K562 (cell line): ENCODE measurements around the gene FGF21. TPM values are rescaled to one million over a fixed set of nuclear protein-coding genes. Genes with fewer than 3 reads are reported as not detected.

Experiments used
- CREBBP ChIP-seq: IDR thresholded peaks from one replicate; pipeline ENCODE4 v1.6.1; 2012; ENCODE audit warnings: low read depth, mild to moderate bottlenecking, control low read depth, inconsistent platforms, low read length
- EZH2 ChIP-seq: IDR thresholded peaks from 2 replicates; pipeline ENCODE4 v1.6.1; 2012; ENCODE audit warnings: low read depth, mild to moderate bottlenecking, inconsistent platforms, low read length, borderline replicate concordance
- FOXA3 ChIP-seq, 2 experiments: fragments of 450-650 bp in 1 of 2; sonication (generic) in 1 of 2; formaldehyde crosslinking; IDR thresholded peaks in 1 of 2; conservative IDR thresholded peaks in 1 of 2; 2 replicates each; pipeline versions ENCODE4 v1.4.0 to v1.8.0; 2020 to 2022; ENCODE audit warnings: mild to moderate bottlenecking in 2 of 2, missing genetic modification reagents in 1 of 2
- IFI16 ChIP-seq: fragments of 250-450 bp; sonication (Bioruptor Pico); IDR thresholded peaks from 2 replicates; pipeline ENCODE4 v2.1.2; 2022; ENCODE audit warnings: mild to moderate bottlenecking, inconsistent platforms
- NCOA4 ChIP-seq: fragments of 450-650 bp; IDR thresholded peaks from 2 replicates; pipeline ENCODE4 v1.6.1; 2018; ENCODE audit warnings: mild to moderate bottlenecking; ENCODE audit not compliant: partially characterized antibody
- NFE2L1 ChIP-seq: fragments of 450-650 bp; IDR thresholded peaks from 2 replicates; pipeline ENCODE4 v1.6.1; 2016; ENCODE audit warnings: missing genetic modification characterization, low read depth, mild to moderate bottlenecking, missing compliant biosample characterization, moderate library complexity, borderline replicate concordance
- NR4A1 ChIP-seq, 2 experiments: fragments of 250-450 bp in 1 of 2; fragments of 450-650 bp in 1 of 2; sonication (Bioruptor Pico) in 1 of 2; IDR thresholded peaks; 2 replicates each; pipeline versions ENCODE4 v1.4.0 to v1.6.1; 2016 to 2020; ENCODE audit warnings: mild to moderate bottlenecking in 2 of 2, missing compliant biosample characterization in 1 of 2, missing genetic modification characterization in 1 of 2, moderate library complexity in 1 of 2
- POLR3G ChIP-seq: IDR thresholded peaks from 2 replicates; pipeline ENCODE4 v1.6.1; 2011; ENCODE audit not compliant: insufficient read length, insufficient replicate concordance; ENCODE audit errors: extremely low read depth
- PRPF4 ChIP-seq: fragments of 200-400 bp; formaldehyde crosslinking; IDR thresholded peaks from one replicate; pipeline ENCODE4 v1.6.1; 2017; ENCODE audit warnings: low read length, low read depth, mild to moderate bottlenecking; ENCODE audit not compliant: insufficient read depth, poor library complexity, severe bottlenecking
- PTTG1 ChIP-seq: fragments of 450-650 bp; IDR thresholded peaks from 2 replicates; pipeline ENCODE4 v1.6.1; 2016; ENCODE audit warnings: low read depth, mild to moderate bottlenecking, missing genetic modification characterization, missing compliant biosample characterization
- RNF2 ChIP-seq: sonication (generic); IDR thresholded peaks from 2 replicates; pipeline ENCODE4 v1.6.1; 2016
- SMARCA5 ChIP-seq: fragments of 450-650 bp; IDR thresholded peaks from 2 replicates; pipeline ENCODE4 v1.6.1; 2016
- ZFP30 ChIP-seq: fragments of 250-450 bp; sonication (Bioruptor Pico); IDR thresholded peaks from 2 replicates; pipeline ENCODE4 v1.8.0; 2022; ENCODE audit warnings: moderate library complexity, mild to moderate bottlenecking, inconsistent platforms, borderline replicate concordance
- ZNF589 ChIP-seq: fragments of 200-800 bp; sonication (Bioruptor generic); IDR thresholded peaks from 2 replicates; pipeline ENCODE4 v1.6.1; 2016; ENCODE audit warnings: low read depth, missing genetic modification characterization, missing compliant biosample characterization
- ZNF707 ChIP-seq: fragments of 250-450 bp; sonication (Bioruptor Pico); conservative IDR thresholded peaks from 2 replicates; pipeline ENCODE4 v1.8.0; 2022; ENCODE audit warnings: inconsistent platforms, mild to moderate bottlenecking, moderate library complexity
- ZNF79 ChIP-seq: fragments of 250-450 bp; sonication (Bioruptor Pico); IDR thresholded peaks from 2 replicates; pipeline ENCODE4 v1.4.0; 2020; ENCODE audit warnings: low read depth, mild to moderate bottlenecking, moderate library complexity
- polyA plus RNA-seq, 8 experiments: library from polyadenylated mRNA; depleted of rRNA in 4 of 8; stranded (reverse) in 5 of 8; unstranded in 3 of 8; fragments of >200 nt; fragmentation: Nextera tagmentation in 2 of 8; fragmentation: Illumina TruSeq in 1 of 8; extraction: Ambion mirVana in 2 of 8; extraction: Trizol in 1 of 8; gene quantifications; 2 replicates each; pipeline versions ENCODE4 v1.2.1 to v1.2.3, GENCODE V29; 2011 to 2014; ENCODE audit warnings: inconsistent platforms in 1 of 8, missing spikeins in 1 of 8
- total RNA-seq, 7 experiments: library from RNA; depleted of rRNA in 6 of 7; stranded (reverse); fragments of >200 nt in 6 of 7; fragmentation: Illumina TruSeq in 2 of 7; extraction: Trizol in 2 of 7; gene quantifications; 2 replicates each; pipeline versions ENCODE4 v1.2.1 to v1.2.3, GENCODE V29; 2011 to 2021; ENCODE audit warnings: low replicate concordance in 1 of 7
- TF ChIP-seq, protein P1 (sequence below), 2 experiments: fragments of 450-650 bp; IDR thresholded peaks; 2 replicates each; pipeline ENCODE4 v1.6.1; 2016; ENCODE audit warnings: mild to moderate bottlenecking in 2 of 2, borderline replicate concordance in 1 of 2, low read depth in 1 of 2, moderate library complexity in 1 of 2
- TF ChIP-seq, protein P2 (sequence below), 3 experiments: fragments of 200-800 bp in 1 of 3; sonication (Bioruptor generic) in 1 of 3; sonication (generic) in 1 of 3; formaldehyde crosslinking in 1 of 3; IDR thresholded peaks; 2 replicates each; pipeline versions ENCODE4 v1.6.1 to v1.8.0; 2016 to 2022; ENCODE audit warnings: mild to moderate bottlenecking in 2 of 3, missing compliant biosample characterization in 2 of 3, missing genetic modification characterization in 2 of 3, missing genetic modification reagents in 1 of 3

FGF21 gene
- total and polyA plus RNA-seq, 9 of the 15 experiments (the other 6 are each of a cell fraction or from before 2014, with no cell fraction given): 0.04 to 0.77 (median 0.09) TPM; not detected in 6

DNA sequence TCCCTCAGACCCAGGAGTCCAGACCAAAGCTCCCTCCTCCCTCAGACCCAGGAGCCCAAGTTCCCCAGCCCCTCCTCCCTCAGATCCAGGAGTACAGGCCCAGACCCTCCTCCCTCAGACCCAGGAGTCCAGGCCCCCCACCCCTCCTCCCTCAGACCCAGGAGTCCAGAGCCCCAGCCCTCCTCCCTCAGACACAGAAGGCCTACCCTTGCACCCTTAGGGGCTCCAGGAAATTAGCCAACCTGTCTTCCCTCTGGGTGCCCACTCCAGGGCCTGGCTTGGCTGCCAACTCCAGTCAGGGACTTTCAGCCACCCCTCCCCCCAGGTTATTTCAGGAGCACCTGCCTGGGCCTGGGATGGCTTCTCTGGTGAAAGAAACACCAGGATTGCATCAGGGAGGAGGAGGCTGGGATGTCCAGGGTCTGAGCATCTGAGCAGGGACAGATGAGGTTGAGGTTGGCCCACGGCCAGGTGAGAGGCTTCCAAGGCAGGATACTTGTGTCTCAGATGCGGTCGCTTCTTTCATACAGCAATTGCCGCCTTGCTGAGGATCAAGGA lies at the start of gene FGF21 (continued):
- TF ChIP-seq SMARCA5 (no peak), ZNF79 (no peak), ZNF589 (CRISPR knock-in tag) (no peak), CREBBP (no peak), NFE2L1 (tag) (no peak), ZFP30 (CRISPR knock-in tag) (no peak), ZNF707 (CRISPR knock-in tag) (no peak), PTTG1 (tag) (no peak), IFI16 (CRISPR knock-in tag) (no peak), NCOA4 (no peak), FOXA3 (CRISPR knock-in tag; conservative IDR thresholded peaks at IDR 0.05 in 1 of 2, IDR thresholded peaks at IDR 0.05 in 1 of 2) (no peak), POLR3G (no peak), NR4A1 (CRISPR knock-in tag; IDR thresholded peaks at IDR 0.05) (no peak), NR4A1 (tag; IDR thresholded peaks at IDR 0.05) (peak; percentile 53; the same call in 1 of the 2 replicates), RNF2 (no peak), EZH2 (no peak), PRPF4 (no peak)
- TF ChIP-seq, protein P1, sequence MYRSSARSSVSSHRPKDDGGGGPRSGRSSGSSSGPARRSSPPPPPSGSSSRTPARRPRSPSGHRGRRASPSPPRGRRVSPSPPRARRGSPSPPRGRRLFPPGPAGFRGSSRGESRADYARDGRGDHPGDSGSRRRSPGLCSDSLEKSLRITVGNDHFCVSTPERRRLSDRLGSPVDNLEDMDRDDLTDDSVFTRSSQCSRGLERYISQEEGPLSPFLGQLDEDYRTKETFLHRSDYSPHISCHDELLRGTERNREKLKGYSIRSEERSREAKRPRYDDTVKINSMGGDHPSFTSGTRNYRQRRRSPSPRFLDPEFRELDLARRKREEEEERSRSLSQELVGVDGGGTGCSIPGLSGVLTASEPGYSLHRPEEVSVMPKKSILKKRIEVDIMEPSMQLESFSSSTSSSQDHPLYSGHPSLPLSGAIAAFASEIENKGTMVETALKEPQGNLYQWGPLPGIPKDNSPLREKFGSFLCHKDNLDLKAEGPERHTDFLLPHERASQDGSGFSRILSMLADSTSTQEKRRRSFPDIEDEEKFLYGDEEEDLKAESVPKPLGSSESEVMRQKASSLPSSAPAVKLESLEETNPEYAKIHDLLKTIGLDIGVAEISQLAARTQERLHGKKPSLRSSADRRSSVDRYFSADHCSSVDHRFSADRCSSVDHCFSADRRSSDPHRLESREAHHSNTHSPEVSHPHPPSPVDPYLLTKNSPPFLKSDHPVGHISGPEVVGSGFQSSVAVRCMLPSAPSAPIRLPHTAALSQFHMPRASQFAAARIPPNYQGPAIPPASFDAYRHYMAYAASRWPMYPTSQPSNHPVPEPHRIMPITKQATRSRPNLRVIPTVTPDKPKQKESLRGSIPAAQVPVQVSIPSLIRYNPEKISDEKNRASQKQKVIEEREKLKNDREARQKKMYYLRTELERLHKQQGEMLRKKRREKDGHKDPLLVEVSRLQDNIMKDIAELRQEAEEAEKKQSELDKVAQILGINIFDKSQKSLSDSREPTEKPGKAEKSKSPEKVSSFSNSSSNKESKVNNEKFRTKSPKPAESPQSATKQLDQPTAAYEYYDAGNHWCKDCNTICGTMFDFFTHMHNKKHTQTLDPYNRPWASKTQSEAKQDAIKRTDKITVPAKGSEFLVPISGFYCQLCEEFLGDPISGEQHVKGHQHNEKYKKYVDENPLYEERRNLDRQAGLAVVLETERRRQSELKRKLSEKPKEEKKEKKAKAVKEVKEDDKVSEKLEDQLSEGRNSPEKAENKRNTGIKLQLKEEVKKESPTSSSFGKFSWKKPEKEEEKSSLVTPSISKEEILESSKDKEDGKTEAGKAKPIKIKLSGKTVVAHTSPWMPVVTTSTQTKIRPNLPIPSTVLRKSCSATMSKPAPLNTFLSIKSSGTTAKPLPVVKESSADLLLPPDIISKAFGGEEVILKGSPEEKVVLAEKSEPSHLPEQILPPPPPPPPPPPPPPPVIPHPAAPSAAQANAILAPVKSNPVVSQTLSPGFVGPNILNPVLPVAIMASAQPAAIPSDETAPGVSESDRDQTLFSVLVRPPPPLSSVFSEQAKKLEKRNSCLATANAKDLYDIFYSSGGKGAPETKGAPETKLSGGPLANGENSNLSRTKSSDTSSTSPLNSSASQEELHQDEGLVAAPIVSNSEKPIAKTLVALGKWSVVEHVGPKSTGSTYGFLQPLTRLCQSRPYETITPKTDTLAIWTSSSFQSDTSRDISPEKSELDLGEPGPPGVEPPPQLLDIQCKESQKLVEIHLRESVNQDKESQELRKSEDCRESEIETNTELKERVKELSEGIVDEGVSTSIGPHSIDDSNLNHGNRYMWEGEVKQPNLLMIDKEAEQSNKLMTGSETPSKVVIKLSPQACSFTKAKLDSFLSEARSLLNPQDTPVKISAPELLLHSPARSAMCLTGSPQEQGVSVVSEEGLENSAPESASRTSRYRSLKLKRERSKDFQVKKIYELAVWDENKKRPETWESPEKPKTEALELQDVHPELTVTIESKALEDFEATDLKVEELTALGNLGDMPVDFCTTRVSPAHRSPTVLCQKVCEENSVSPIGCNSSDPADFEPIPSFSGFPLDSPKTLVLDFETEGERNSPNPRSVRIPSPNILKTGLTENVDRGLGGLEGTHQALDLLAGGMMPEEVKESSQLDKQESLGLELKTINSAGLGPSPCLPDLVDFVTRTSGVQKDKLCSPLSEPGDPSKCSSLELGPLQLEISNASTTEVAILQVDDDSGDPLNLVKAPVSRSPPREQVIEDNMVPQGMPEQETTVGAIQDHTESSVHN (IDR thresholded peaks at IDR 0.05; ENCODE audit: borderline replicate concordance in 1 of 2, low read depth in 1 of 2): no peak
- TF ChIP-seq, protein P2, sequence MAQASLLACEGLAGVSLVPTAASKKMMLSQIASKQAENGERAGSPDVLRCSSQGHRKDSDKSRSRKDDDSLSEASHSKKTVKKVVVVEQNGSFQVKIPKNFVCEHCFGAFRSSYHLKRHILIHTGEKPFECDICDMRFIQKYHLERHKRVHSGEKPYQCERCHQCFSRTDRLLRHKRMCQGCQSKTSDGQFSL (CRISPR knock-in tag; IDR thresholded peaks at IDR 0.05): no peak
- TF ChIP-seq, protein P2 (tag; IDR thresholded peaks at IDR 0.05): no peak
